HL-60/S4 treated with retinoic acid at 250 ng/mL for 4 days and 3 days (cell line): ENCODE measurements around the gene DCAF12L1.

Source experiments
- in situ Hi-C: fragments of 300-500 bp; cut with MboI; formaldehyde crosslinking; loops from 2 replicates; pipeline ENCODE4 v1.7.0; 2022; ENCODE audit warnings: low sequenced_read_pairs

Gene DCAF12L1

DNA sequence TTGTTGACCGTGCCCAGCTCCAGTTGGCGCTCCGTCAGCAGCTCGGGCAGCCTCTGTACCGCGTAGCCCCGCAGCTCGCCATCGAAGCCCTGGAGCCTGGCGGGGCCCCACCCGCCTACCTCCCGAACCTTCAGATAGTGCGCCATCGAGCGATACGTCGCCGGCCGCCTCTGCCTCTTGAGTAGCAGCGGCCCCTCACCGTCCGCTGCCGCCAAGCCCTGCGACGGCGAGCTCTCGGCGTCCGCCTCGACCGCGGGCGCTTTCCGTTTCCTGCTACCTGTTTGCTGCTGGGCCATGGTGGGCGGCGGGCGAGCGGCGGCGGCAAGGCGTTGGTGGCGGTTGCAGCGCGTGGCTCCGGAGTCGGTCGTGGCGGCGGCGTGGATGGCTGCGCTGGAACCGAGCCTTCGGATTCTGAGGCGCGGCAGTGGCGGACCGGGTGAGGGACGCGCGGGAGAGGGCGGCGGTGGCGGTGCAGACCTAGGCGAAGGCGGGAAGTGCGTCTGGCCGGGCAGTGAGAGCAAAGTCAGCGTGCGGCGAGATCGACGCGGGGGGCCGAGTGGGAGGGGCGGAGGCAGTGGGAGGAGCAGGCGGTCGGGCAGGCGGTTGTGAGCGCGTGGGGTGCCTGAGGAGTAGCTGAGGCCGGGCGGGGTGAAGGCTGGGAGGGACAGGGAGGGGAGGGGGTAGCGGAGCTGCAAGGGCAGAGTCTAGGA lies at the start of gene DCAF12L1:
Gene DCAF12L1 (minus strand): TSS at position 502 of the 710 bp plus-strand sequence. CDS start 206 bp downstream, at position 296.
- in situ Hi-C loops, result no loop called here

DNA sequence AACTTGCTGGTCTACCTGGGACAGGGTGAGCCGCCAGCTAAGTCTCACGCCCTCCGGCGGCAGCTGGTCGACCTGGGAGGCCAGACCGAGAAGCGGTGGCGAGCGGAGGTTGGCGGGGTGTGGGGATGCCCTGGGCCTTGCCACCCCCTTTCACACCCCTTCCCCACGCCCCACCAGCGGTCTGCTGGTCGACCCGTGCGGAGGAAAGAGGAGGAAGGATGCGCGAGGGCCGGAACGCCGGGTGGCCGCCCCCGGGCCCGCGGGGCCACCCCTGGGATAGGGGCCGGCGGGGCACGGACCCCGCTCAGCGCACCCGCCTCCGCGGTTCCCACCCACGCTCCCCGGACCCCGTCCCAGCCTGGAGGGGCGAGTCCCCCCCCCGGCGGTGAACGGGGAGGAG lies 28.3 kb upstream of the DCAF12L1 start:
- in situ Hi-C loops, result no loop called here

GRCh38 chrX:126575911-126576310 lies 23.3 kb upstream of the DCAF12L1 start:
- in situ Hi-C loops, result no loop called here

- in situ Hi-C loops, result no loop called here
Observed at GRCh38 chrX:126557151-126557550, 4.5 kb upstream of the DCAF12L1 start.

DNA sequence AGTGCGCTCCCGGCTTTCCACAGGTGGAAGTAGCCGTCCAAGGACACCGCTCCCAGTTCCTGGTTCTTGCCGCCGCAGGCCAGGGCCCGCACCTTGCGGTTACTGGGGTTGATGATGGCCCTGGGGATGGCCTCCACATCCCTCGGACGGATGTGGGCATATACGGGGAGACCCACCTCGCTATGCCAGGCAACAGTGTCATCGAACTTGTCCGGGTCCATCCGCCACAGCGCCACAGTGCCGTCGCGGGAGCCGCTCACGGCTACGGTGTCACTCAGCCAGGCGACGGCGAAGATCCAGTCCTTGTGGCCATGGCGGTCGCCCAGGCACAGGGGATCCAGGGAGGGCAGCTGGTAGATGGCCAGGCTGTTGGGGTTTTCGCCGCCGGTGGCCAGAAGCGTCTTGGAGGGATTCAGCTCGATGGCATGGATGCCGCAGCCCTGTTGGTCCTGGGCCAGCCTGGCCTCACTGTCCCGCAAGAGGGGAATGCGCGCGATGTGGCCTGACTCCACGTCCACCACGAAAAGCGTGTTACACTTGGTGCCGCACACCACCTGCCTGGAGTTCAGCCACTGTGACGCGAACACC lies 795 bp downstream of the DCAF12L1 start:
- in situ Hi-C loops, result no loop called here

DNA sequence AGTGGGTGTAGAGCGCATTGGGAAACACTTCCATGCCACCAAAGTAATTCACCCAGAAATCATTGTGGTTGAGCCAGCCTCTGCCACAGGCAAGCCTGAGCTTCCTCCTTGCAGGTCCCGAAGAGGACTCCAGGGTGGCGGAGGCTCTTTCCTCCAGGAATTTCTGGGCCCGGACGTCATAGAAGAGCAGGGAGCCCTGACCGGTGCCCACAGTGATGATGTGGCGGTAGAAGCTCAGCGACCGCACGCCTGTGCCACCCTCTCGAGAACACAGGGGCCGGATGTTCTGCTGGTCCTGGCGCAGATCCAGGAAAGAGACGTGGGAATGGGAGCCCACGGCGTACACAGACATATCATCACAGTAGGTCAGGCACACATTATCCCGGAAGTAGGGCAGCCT lies 1.3 kb downstream of the DCAF12L1 start:
- in situ Hi-C loops, result no loop called here

DNA sequence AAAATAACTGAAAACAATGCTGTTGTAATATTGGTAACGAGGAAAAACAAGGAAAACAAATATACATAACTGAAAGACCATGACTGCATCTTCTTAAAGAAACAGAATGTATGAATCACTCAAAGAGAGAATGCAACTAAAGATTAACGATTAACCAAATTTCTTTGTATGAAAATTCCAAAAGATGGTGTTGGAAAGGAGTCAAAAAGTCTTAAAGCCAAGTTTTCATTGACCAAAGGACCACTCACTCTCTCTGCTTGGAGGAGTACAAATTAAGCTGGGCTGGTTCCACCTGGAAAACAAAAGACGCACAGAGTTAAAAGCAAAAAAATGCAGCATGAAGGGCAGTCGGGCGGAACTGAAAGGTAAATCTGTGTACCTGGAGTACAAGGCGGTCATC lies 1.8 kb downstream of the DCAF12L1 start:
- in situ Hi-C loops, result no loop called here

DNA sequence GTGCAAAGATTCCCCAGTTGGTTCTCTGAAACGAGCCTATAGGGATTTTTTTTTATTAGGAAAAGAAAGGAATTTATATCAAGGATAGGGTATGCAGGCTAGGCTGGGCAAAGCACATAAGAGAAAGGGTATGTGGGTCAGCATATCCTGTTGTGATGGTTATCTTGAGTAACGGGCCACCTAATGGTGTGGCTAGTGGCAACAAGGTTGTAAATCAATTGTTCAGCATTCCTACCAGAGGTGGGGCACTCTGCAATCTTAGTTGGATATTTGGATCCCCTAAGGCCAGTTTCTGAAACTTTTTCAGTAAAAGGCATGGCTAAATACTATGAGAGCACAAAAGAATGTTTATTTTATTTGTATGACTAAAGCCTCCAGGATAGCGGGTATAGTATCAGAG lies 42.7 kb downstream of the DCAF12L1 start:
- in situ Hi-C loops, result no loop called here
